Astrocyte of the spinal cord (primary cell): ENCODE data around the gene RTL10.

Experiments used
- DNase-seq: peaks from one replicate; pipeline ENCODE4 v3.0.0; 2011; ENCODE audit warnings: low read depth, low spot score
- H3K4me3 ChIP-seq: 2 replicates; pipeline ENCODE4 v1.5.1; 2011; ENCODE audit warnings: low read depth, mild to moderate bottlenecking, low read length, moderate library complexity
- CTCF ChIP-seq: IDR thresholded peaks from 2 replicates; pipeline ENCODE4 v1.5.1; 2012; ENCODE audit warnings: low read depth, mild to moderate bottlenecking, low read length, inconsistent platforms
- in situ Hi-C: cut with HindIII; loops from 2 replicates; pipeline ENCODE4 v1.10.0; 2017; ENCODE audit warnings: low sequenced_read_pairs

Gene RTL10

GRCh38 chr22:19866665-19867009 is 12.0 kb upstream of the RTL10 start:
- H3K4me3 ChIP-seq: no peak overlapping the region
- TF ChIP-seq CTCF: no peak
- in situ Hi-C loops: no loop called here
- DNase-seq: no peak

GRCh38 chr22:19865141-19865829 is 10.6 kb upstream of the RTL10 start:
- DNase-seq: no peak
- no peak for TF ChIP-seq CTCF
- no peak overlapping the region for H3K4me3 ChIP-seq
- in situ Hi-C loops: no loop called here

GRCh38 chr22:19864538-19865106 is 9.9 kb upstream of the RTL10 start:
- no peak for DNase-seq
- H3K4me3 ChIP-seq: no peak overlapping the region
- TF ChIP-seq CTCF: no peak
- in situ Hi-C loops: no loop called here

GRCh38 chr22:19863571-19863970 is 8.9 kb upstream of the RTL10 start:
- TF ChIP-seq CTCF: no peak
- in situ Hi-C loops: no loop called here
- no peak overlapping the region for H3K4me3 ChIP-seq
- no peak for DNase-seq

GRCh38 chr22:19862619-19863246 is 8.1 kb upstream of the RTL10 start:
- no peak for TF ChIP-seq CTCF
- DNase-seq: no peak
- in situ Hi-C loops: no loop called here
- H3K4me3 ChIP-seq: no peak overlapping the region

DNA sequence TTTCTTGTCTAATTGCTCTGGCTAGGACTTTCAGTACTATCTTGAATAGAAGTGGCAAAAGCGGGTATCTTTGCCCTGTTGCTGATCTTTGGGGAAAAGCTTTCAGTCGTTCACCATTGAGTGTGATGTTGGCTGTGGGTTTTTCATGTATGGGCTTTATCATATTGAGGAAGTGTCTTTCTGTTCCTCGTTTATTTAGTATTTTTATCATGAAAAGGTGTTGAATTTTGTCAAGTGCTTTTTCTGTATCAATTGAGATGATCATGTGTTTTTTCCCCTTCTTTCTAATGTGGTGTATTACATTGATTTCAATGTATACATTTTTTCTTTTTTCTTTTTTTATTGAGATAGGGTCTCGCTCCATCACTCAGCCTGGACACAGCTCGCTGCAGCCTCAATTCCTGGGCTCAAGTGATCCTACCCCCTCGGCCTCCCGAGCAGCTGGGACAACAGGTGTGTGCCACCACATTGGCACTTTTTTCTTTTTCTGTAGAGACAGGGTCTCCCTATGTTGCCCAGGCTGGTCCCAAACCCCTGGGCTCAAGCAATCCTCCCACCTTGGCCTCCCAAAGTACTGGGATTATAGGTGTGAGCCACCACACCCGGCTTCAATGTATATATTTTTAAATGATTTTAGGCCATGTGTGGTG is 5.3 kb upstream of the RTL10 start:
- no peak for TF ChIP-seq CTCF
- in situ Hi-C loops: no loop called here
- no peak for DNase-seq
- H3K4me3 ChIP-seq: no peak overlapping the region
